Aorta (tissue), 5 donors: ENCODE measurements around the gene PPP6R1. TPM values are rescaled to one million over a fixed set of nuclear protein-coding genes. Genes with fewer than 3 reads are reported as not detected.

ENCODE experiments used
- ATAC-seq: fragments of 200-7000 bp; cut with Tn5 transposase; one replicate; pipeline ENCODE4 v1.9.1; 2022; ENCODE audit warnings: moderate library complexity; ENCODE audit not compliant: low FRiP score
- DNase-seq, 2 donors: peaks; one replicate each; pipeline ENCODE4 v3.0.0-alpha.2; 2020
- H3K27ac ChIP-seq, 2 donors: one replicate each; pipeline ENCODE4 v1.5.1; 2013; ENCODE audit warnings: low read length in 2 of 2, mild to moderate bottlenecking in 2 of 2, moderate library complexity in 2 of 2, control low read depth in 1 of 2, inconsistent platforms in 1 of 2, low read depth in 1 of 2
- H3K27me3 ChIP-seq, 2 donors: one replicate each; pipeline ENCODE4 v1.6.1; 2013; ENCODE audit warnings: control low read depth in 1 of 2, low read length in 1 of 2, mild to moderate bottlenecking in 1 of 2, moderate library complexity in 1 of 2; ENCODE audit not compliant: insufficient read depth in 2 of 2, control insufficient read depth in 1 of 2
- H3K36me3 ChIP-seq, 2 donors: one replicate each; pipeline ENCODE4 v1.6.1; 2013; ENCODE audit warnings: control low read depth in 1 of 2, low read length in 1 of 2, mild to moderate bottlenecking in 1 of 2; ENCODE audit not compliant: insufficient read depth in 2 of 2, control insufficient read depth in 1 of 2
- H3K4me1 ChIP-seq, 2 donors: one replicate each; pipeline ENCODE4 v1.6.1; 2013; ENCODE audit warnings: low read length in 2 of 2, control low read depth in 1 of 2, mild to moderate bottlenecking in 1 of 2, moderate library complexity in 1 of 2; ENCODE audit not compliant: insufficient read depth in 2 of 2, control insufficient read depth in 1 of 2
- H3K4me3 ChIP-seq, 2 donors: one replicate each; pipeline ENCODE4 v1.5.1; 2013; ENCODE audit warnings: low read length in 2 of 2, control low read depth in 1 of 2, mild to moderate bottlenecking in 1 of 2
- H3K9me3 ChIP-seq: one replicate; pipeline ENCODE4 v1.6.1; 2013; ENCODE audit warnings: mild to moderate bottlenecking, low read length; ENCODE audit not compliant: control insufficient read depth
- WGBS, 2 donors: extraction: QIAGEN DNeasy Blood & Tissue Kit; methylation state at CpG; one replicate each; pipeline ENCODE4 v1.1.7; 2013; 5-methylcytosine and 5-hydroxymethylcytosine counted together
- intact Hi-C, 2 donors: fragments of 100-400 bp; cut with DNase I; formaldehyde crosslinking; loops; one replicate each; pipeline versions ENCODE4 v1.14.2 to v1.15.0; 2022
- polyA plus RNA-seq, 2 donors: library from polyadenylated mRNA; stranded (reverse); fragments of 200-250 nt; gene quantifications; one replicate each; pipeline ENCODE4 v1.2.3, GENCODE V29; 2013
- total RNA-seq, 2 donors: library from RNA; stranded (reverse); fragmentation: NEBNext Ultra II Directional; extraction: Animal tissue kit (Norgen Biotek cat#: 25700); gene quantifications; one replicate each; pipeline ENCODE4 v1.2.1, GENCODE V29; 2021
- donor health status: healthy with polysubstance abuse.
- donor health status: Bipolar disorder and iron deficiency.
- donor health status: DM: no; HTN: no; CAD: no.
- donor health status: DM: no; HTN: no; CAD: no.
- donor health status: DM: yes; HTN: yes; CAD: no.

PPP6R1 gene
- total and polyA plus RNA-seq, 4 donors: 15.2 to 55.4 (median 36.6) TPM

DNA sequence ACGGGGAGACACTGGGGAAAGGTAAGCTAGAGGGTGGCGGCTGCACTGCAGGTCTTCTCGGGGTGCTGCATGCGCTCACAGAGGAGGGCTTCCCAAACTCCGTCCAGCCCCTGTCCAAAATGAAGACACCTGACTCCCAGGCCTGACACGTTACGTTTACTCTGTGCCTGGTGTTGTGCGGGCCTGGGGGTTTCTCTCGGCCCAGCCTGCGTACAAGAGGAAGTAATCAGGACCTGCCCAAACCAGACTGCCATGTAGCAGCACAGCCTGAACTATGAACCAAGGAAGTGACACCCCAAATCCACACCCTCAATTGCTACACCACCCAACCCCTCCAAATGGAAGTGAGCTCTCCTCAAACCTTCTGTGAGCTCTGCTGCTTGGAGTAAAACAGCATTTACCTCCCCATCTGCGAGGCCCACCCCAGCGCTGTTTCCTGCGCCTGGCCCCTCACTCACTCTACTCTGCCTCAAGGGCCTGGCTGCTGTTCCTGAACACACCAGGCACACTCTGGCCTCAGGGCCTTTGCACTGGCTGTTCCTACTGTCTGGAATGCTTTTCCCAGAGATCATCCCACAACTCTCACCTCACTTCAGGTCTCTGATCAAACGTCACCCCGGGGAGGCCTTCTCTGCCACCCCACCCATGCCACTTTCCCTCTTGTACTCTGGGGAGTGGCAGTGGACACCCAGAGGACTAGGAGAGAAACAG is 18.1 kb upstream of the PPP6R1 start:
- DNase-seq (no peak), ATAC-seq (no peak)
- Histone ChIP-seq H3K9me3 (no peaks in the 10 kb centered on the region), H3K27me3 (no peaks in the 10 kb centered on the region), H3K4me3 (no peak overlapping the region), H3K4me1 (no peaks in the 10 kb centered on the region), H3K27ac (no peak overlapping the region), H3K36me3 (no peaks in the 10 kb centered on the region)
- intact Hi-C loops: no loop called here
- WGBS, 2 donors: 91 to 93% methylated on average over 15 of the region's 15 CpGs

GRCh38 chr19:55275851-55276719 is 17.3 kb upstream of the PPP6R1 start:
- no peaks in the 10 kb centered on the region for H3K9me3 ChIP-seq
- H3K36me3 ChIP-seq: no peaks in the 10 kb centered on the region
- ATAC-seq (no peak), DNase-seq (no peak)
- H3K27ac ChIP-seq: no peak overlapping the region
- no peaks in the 10 kb centered on the region for H3K4me1 ChIP-seq
- no peak overlapping the region for H3K4me3 ChIP-seq
- H3K27me3 ChIP-seq: no peaks in the 10 kb centered on the region
- WGBS, 2 donors: 81% methylated on average over 17 of the region's 17 CpGs
- intact Hi-C loops: no loop called here

GRCh38 chr19:55273978-55274707 is 15.3 kb upstream of the PPP6R1 start:
- no peak for ATAC-seq
- intact Hi-C loops: no loop called here
- Histone ChIP-seq H3K27ac (no peak overlapping the region), H3K4me1 (no peaks in the 10 kb centered on the region), H3K4me3 (no peak overlapping the region), H3K36me3 (peaks cover 0 to 2% of the 10 kb centered on the region in 2 donors), H3K9me3 (no peaks in the 10 kb centered on the region), H3K27me3 (no peaks in the 10 kb centered on the region)
- no peak for DNase-seq
- 93 to 95% methylated on average over 36 of the region's 36 CpGs for WGBS, 2 donors

- Histone ChIP-seq H3K36me3 (peaks cover 0 to 2% of the 10 kb centered on the region in 2 donors), H3K27me3 (no peaks in the 10 kb centered on the region), H3K4me1 (no peaks in the 10 kb centered on the region), H3K27ac (no peak overlapping the region), H3K9me3 (no peaks in the 10 kb centered on the region), H3K4me3 (no peak overlapping the region)
- WGBS, 2 donors: 93% methylated on average over 18 of the region's 18 CpGs
- DNase-seq (no peak), ATAC-seq (no peak)
- intact Hi-C loops: no loop called here
Measured at GRCh38 chr19:55272142-55272541, 13.3 kb upstream of the PPP6R1 start.

DNA sequence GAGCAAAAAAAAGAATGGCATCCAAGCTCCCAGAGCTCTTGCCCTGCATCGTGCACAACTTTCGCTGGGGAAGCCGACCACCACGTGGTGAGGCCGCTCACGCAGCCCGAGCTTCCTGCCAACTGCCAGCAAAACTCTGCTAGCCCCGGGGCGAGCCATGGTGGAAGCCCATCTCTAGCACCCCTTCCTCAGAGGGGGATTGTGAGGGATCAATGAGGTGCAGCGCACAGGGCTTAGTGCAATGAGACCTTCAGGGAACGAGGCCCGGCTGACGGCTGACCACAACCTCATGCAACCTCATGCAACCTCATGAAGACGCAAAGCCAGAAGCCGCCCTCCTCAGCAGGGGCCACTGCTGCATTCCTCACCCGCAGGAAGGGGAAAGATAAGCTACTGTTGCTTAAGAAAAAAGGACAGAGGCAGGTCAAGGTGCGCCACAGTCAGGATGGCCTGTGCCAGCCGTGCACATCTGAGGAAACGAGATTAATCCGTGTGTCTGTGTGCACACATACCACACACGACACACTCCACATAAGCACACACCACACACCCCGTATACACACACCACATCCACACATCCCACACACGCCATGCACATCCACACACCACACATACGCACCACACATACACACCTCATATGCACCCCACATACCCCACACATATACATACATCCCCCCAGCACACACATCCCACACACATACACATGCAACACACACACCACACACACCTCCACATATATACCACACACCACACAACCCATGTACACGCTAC is 11.5 kb upstream of the PPP6R1 start:
- WGBS, 2 donors: 92 to 94% methylated on average over 25 of the region's 25 CpGs
- H3K27me3 ChIP-seq: no peaks in the 10 kb centered on the region
- no peak overlapping the region for H3K27ac ChIP-seq
- no peaks in the 10 kb centered on the region for H3K4me1 ChIP-seq
- no peaks in the 10 kb centered on the region for H3K9me3 ChIP-seq
- intact Hi-C loops: no loop called here
- H3K4me3 ChIP-seq: no peak overlapping the region
- DNase-seq: no peak
- no peak for ATAC-seq
- H3K36me3 ChIP-seq: peaks cover 0 to 2% of the 10 kb centered on the region in 2 donors

- Histone ChIP-seq H3K36me3 (peaks cover 0 to 2% of the 10 kb centered on the region in 2 donors), H3K27ac (no peak overlapping the region), H3K4me3 (no peak overlapping the region), H3K27me3 (no peaks in the 10 kb centered on the region), H3K4me1 (no peaks in the 10 kb centered on the region), H3K9me3 (no peaks in the 10 kb centered on the region)
- intact Hi-C loops: no loop called here
- 60 to 61% methylated on average over 8 of the region's 8 CpGs for WGBS, 2 donors
- ATAC-seq (no peak), DNase-seq (no peak)
Measured at GRCh38 chr19:55269299-55269698, 10.5 kb upstream of the PPP6R1 start.

DNA sequence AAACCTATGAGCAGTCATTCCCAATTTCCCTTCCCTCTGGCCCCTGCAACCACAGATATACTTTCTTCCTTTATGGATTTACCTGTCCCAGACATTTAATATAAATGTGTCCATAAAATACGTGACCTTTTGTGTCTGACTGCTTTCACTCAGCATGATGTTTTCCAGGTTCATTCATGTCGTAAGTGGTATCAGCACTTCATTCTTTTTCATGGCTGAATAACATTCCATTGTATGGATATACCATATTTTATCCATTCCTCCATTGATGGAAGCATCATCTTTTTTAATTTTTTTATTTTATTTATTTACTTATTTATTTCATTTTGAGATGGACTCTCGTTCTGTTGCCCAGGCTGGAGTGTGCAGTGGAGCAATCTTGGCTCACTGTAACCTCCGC is 8.0 kb upstream of the PPP6R1 start:
- WGBS, 2 donors: 96% methylated on average over 4 of the region's 4 CpGs
- Histone ChIP-seq H3K4me1 (no peaks in the 10 kb centered on the region), H3K27ac (no peak overlapping the region), H3K27me3 (no peaks in the 10 kb centered on the region), H3K36me3 (peaks cover 0 to 2% of the 10 kb centered on the region in 2 donors), H3K9me3 (no peaks in the 10 kb centered on the region), H3K4me3 (no peak overlapping the region)
- DNase-seq (no peak), ATAC-seq (no peak)
- intact Hi-C loops: no loop called here

GRCh38 chr19:55266404-55266803 is 7.6 kb upstream of the PPP6R1 start:
- Histone ChIP-seq H3K27me3 (no peaks in the 10 kb centered on the region), H3K9me3 (no peaks in the 10 kb centered on the region), H3K27ac (no peak overlapping the region), H3K4me3 (no peak overlapping the region), H3K4me1 (no peaks in the 10 kb centered on the region), H3K36me3 (peaks cover 0 to 2% of the 10 kb centered on the region in 2 donors)
- WGBS, 2 donors: 98 to 99% methylated on average over 3 of the region's 3 CpGs
- intact Hi-C loops: no loop called here
- ATAC-seq (no peak), DNase-seq (no peak)
